ENCODE data around the gene BID. TPM values are rescaled to one million over a fixed set of nuclear protein-coding genes. Genes with fewer than 3 reads are reported as not detected.

The BID gene
- total and polyA plus RNA-seq, 2 of the 8 experiments (the other 6 are each of a cell fraction or from before 2014, with no cell fraction given): 39.3 to 114 TPM

DNA sequence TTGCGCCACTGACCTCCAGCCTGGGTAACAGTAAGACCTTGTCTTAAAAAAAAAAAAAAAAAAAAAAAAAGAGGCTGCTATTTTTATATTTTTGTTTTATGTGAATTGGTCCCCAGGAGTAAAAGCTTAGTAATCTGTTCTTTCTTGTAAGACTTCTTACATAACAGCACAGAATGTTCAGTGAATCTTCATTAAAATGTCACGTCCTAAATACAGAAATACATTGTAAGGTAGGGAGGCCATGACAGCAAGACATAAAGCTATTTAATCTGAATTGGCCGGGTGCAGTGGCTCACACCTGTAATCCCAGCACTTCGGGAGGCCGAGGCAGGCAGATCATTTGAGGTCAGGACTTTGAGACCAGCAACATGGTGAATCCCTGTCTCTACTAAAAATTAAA, 64.2 kb downstream of the BID start:
- Histone ChIP-seq H2AK5ac (ENCODE audit: low read depth, low read length) (no peak overlapping the region), H3K4ac (replicated peaks; ENCODE audit: insufficient read length, low read depth, low read length) (no peak overlapping the region), H3K36me3 (ENCODE audit: control insufficient read depth in 2 of 4, insufficient read depth in 4 of 4, low read length in 3 of 4) (no peaks in the 10 kb centered on the region), H2BK12ac (ENCODE audit: low read depth, low read length) (no peak overlapping the region), H3K56ac (replicated peaks; ENCODE audit: insufficient read length, low read depth, low read length) (no peak overlapping the region), H2BK20ac (ENCODE audit: low read length) (no peak overlapping the region), H2AFZ (ENCODE audit: low read length) (no peak overlapping the region), H4K8ac (ENCODE audit: extremely low read depth, insufficient read depth, low read length) (no peak overlapping the region), H3K9ac (replicated peaks in 1 of 4; ENCODE audit: extremely low read depth in 1 of 4, low read depth in 3 of 4, low read length in 3 of 4) (no peak overlapping the region), H3K18ac (ENCODE audit: extremely low read depth, low read length) (no peak overlapping the region), H3K4me3 (ENCODE audit: extremely low read depth in 1 of 4, insufficient read depth in 2 of 4, low read depth in 3 of 4, low read length in 4 of 4) (no peak overlapping the region), H3K14ac (ENCODE audit: insufficient read length) (no peak overlapping the region), H2BK120ac (replicated peaks; ENCODE audit: low read depth, low read length) (no peak overlapping the region), H4K20me1 (replicated peaks in 1 of 2; ENCODE audit: control insufficient read depth in 1 of 2, insufficient read depth in 2 of 2, low read length in 2 of 2) (no peaks in the 10 kb centered on the region), H2BK15ac (ENCODE audit: low read length) (no peak overlapping the region), H3K23me2 (ENCODE audit: low read depth, low read length) (no peaks in the 10 kb centered on the region; the same call in 1 of the 2 replicates), H3K23ac (ENCODE audit: insufficient read length) (no peak overlapping the region), H2BK5ac (ENCODE audit: low read depth, low read length) (no peak overlapping the region), H4K91ac (replicated peaks; ENCODE audit: insufficient read length, low read length) (no peak overlapping the region), H3K4me2 (ENCODE audit: insufficient read depth in 1 of 2, low read depth in 2 of 2, low read length in 2 of 2) (no peak overlapping the region), H3K27ac (ENCODE audit: low read depth, low read length) (no peak overlapping the region), H3K79me2 (ENCODE audit: control insufficient read depth in 1 of 2, insufficient read depth in 2 of 2, low read length in 2 of 2) (no peaks in the 10 kb centered on the region), H3K9me3 (ENCODE audit: insufficient read depth in 2 of 2, low read depth in 1 of 2, low read length in 1 of 2) (no peaks in the 10 kb centered on the region), H3K27me3 (replicated peaks in 1 of 4; ENCODE audit: control insufficient read depth in 3 of 4, extremely low read depth in 1 of 4, insufficient read depth in 3 of 4, low read length in 3 of 4) (no peaks in the 10 kb centered on the region), H3K4me1 (replicated peaks in 1 of 4; ENCODE audit: control insufficient read depth in 3 of 4, insufficient read depth in 4 of 4, low read length in 3 of 4) (no peaks in the 10 kb centered on the region), H3K79me1 (ENCODE audit: low read depth, low read length) (no peaks in the 10 kb centered on the region), H4K5ac (ENCODE audit: insufficient read length, low read depth, low read length) (no peak overlapping the region)
- ChIA-PET CTCF (ENCODE audit: partially characterized antibody) (interaction anchor here (0.6 kb wide), 1 partner anchor 112 kb away, joined by 3 read pairs; no protein-coding TSS in a partner anchor), POLR2A (ENCODE audit: partially characterized antibody) (interaction anchor here (0.6 to 1.2 kb wide), 4 partner anchors 9 to 242 kb away, joined by 3 to 6 read pairs (median 4); no protein-coding TSS in a partner anchor)
- FAIRE-seq (no peak), DNase-seq (ENCODE audit: low read depth in 1 of 2, low spot score in 2 of 2) (no peak)
- 97% methylated on average over 5 of the region's 5 CpGs; no CpG with 5 or more reads in 1 of the 2 experiments for WGBS, 2 experiments (ENCODE audit: extremely low coverage in 1 of 2, insufficient coverage in 1 of 2, insufficient read length in 1 of 2, insufficient replicate concordance in 2 of 2, low coverage in 1 of 2, low lambda C conversion rate in 2 of 2, missing lambda C conversion rate in 1 of 2)
- no peak for TF ChIP-seq POLR2A (IDR thresholded peaks at IDR 0.05; ENCODE audit: control extremely low read depth in 1 of 2, low read depth in 2 of 2, low read length in 2 of 2)
- TF ChIP-seq, protein P1, sequence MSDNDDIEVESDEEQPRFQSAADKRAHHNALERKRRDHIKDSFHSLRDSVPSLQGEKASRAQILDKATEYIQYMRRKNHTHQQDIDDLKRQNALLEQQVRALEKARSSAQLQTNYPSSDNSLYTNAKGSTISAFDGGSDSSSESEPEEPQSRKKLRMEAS (IDR thresholded peaks at IDR 0.05): no peak
- no peak for TF ChIP-seq BCL11A (IDR thresholded peaks at IDR 0.05; ENCODE audit: low read depth in 2 of 2, low read length in 2 of 2)
- TF ChIP-seq, protein P2, sequence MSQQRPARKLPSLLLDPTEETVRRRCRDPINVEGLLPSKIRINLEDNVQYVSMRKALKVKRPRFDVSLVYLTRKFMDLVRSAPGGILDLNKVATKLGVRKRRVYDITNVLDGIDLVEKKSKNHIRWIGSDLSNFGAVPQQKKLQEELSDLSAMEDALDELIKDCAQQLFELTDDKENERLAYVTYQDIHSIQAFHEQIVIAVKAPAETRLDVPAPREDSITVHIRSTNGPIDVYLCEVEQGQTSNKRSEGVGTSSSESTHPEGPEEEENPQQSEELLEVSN (IDR thresholded peaks at IDR 0.05): no peak
- no peak for TF ChIP-seq JUND (IDR thresholded peaks at IDR 0.05; ENCODE audit: low read length)
- TF ChIP-seq TBP (IDR thresholded peaks at IDR 0.05; ENCODE audit: low read depth, low read length): no peak
